Measurements from ENCODE around the gene PTPN1.

DNA sequence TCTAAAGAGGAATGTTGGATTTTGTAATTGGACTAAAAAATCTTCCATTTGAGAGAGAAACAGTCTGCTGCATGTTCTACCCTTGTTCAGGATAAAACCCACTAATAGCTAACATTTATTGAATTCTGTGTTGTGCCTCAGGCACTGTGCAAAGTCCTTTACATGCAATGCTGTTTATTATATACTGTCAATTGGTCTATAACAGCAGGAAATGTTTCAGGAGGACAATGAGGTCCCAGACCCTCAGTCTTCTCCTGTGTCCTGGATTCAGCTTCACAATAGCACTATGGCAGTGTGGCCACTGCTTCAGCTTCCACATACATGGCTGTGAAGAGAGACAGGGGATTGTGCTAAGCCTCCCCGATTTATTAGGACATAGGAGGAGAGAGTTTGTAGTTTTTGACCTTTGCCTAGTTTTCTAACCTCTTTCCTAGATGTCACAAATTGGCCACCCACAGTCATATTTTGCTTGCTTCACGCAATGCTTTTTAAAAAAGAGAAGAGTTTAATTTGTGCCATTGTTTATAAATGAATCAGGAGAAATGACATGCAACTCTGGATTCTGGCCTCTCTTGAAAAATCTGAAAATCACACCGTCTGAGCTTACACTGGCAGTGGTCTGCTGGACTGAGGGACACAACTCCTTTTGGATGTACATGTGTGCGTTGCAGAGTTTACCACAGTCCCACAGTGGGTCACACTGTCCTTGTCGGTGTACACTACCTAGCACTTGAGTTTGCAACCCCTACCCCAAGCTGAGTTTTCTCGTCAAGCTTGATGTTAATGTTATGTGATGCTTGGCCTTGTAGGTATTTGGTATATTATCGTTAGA is 11.3 kb downstream of the PTPN1 start:
- TF ChIP-seq, protein P1, sequence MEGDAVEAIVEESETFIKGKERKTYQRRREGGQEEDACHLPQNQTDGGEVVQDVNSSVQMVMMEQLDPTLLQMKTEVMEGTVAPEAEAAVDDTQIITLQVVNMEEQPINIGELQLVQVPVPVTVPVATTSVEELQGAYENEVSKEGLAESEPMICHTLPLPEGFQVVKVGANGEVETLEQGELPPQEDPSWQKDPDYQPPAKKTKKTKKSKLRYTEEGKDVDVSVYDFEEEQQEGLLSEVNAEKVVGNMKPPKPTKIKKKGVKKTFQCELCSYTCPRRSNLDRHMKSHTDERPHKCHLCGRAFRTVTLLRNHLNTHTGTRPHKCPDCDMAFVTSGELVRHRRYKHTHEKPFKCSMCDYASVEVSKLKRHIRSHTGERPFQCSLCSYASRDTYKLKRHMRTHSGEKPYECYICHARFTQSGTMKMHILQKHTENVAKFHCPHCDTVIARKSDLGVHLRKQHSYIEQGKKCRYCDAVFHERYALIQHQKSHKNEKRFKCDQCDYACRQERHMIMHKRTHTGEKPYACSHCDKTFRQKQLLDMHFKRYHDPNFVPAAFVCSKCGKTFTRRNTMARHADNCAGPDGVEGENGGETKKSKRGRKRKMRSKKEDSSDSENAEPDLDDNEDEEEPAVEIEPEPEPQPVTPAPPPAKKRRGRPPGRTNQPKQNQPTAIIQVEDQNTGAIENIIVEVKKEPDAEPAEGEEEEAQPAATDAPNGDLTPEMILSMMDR (optimal IDR thresholded peaks at IDR 0.05 in 1 of 3, IDR thresholded peaks at IDR 0.05 in 1 of 3, conservative IDR thresholded peaks at IDR 0.05 in 1 of 3; ENCODE audit: extremely low read depth in 1 of 3, insufficient read depth in 2 of 3, low read length in 3 of 3), result no peak
- no peak for TF ChIP-seq EZH2 (IDR thresholded peaks at IDR 0.05; ENCODE audit: low read length)

Measured in keratinocyte (primary cell).